ENCODE measurements around the gene NDUFA6.
"Not testable (repeated sequence)": the region's sequence is repeated elsewhere in the genome, so short reads cannot be mapped to it uniquely, and the experiment has no call there.

NDUFA6 gene

GRCh38 chr22:42072606-42073330 lies 17.8 kb downstream of the NDUFA6 start:
- DNase-seq (ENCODE audit: low read depth in 1 of 2, low spot score in 1 of 2): no peak

GRCh38 chr22:42071508-42071907 lies 19.1 kb downstream of the NDUFA6 start:
- DNase-seq (ENCODE audit: low read depth in 1 of 2, low spot score in 1 of 2): not testable (repeated sequence)

GRCh38 chr22:42070517-42071422 lies 19.8 kb downstream of the NDUFA6 start, which contains the start of gene NAGA:
Gene NAGA (minus strand): TSS chr22:42070812. CDS start chr22:42070297, 515 bp downstream.
- DNase-seq (ENCODE audit: low read depth in 1 of 2, low spot score in 1 of 2): peak; percentile 80 to 90

GRCh38 chr22:42069801-42070516 lies 20.6 kb downstream of the NDUFA6 start:
- DNase-seq (ENCODE audit: low read depth in 1 of 2, low spot score in 1 of 2): no peak

- DNase-seq (ENCODE audit: low read depth in 1 of 2, low spot score in 1 of 2): no peak
These were observed 22.3 kb downstream of the NDUFA6 start for GRCh38 chr22:42068291-42068690.

- no peak for DNase-seq (ENCODE audit: low read depth in 1 of 2, low spot score in 1 of 2)
These were observed 22.8 kb downstream of the NDUFA6 start for GRCh38 chr22:42067671-42068251.

- DNase-seq (ENCODE audit: low read depth in 1 of 2, low spot score in 1 of 2): no peak
These were observed 23.6 kb downstream of the NDUFA6 start for GRCh38 chr22:42066937-42067336.

- no peak for DNase-seq (ENCODE audit: low read depth in 1 of 2, low spot score in 1 of 2)
These were observed 24.3 kb downstream of the NDUFA6 start for GRCh38 chr22:42066126-42066761.

GRCh38 chr22:42065438-42066125 lies 25.0 kb downstream of the NDUFA6 start:
- no peak for DNase-seq (ENCODE audit: low read depth in 1 of 2, low spot score in 1 of 2)

GRCh38 chr22:42064629-42065028 lies 25.9 kb downstream of the NDUFA6 start:
- no peak for DNase-seq (ENCODE audit: low read depth in 1 of 2, low spot score in 1 of 2)

- DNase-seq (ENCODE audit: low read depth in 1 of 2, low spot score in 1 of 2): no peak
These were observed 27.9 kb downstream of the NDUFA6 start for GRCh38 chr22:42062506-42063170.

GRCh38 chr22:42061041-42061440 lies 29.5 kb downstream of the NDUFA6 start:
- DNase-seq (ENCODE audit: low read depth in 1 of 2, low spot score in 1 of 2): no peak

GRCh38 chr22:42060489-42060888 lies 30.1 kb downstream of the NDUFA6 start:
- no peak for DNase-seq (ENCODE audit: low read depth in 1 of 2, low spot score in 1 of 2)

GRCh38 chr22:42056757-42057511 lies 33.6 kb downstream of the NDUFA6 start:
- DNase-seq (ENCODE audit: low read depth in 1 of 2, low spot score in 1 of 2): no peak

- no peak for DNase-seq (ENCODE audit: low read depth in 1 of 2, low spot score in 1 of 2)
These were observed 37.8 kb downstream of the NDUFA6 start for GRCh38 chr22:42052765-42053164.

GRCh38 chr22:42050641-42051180 lies 39.9 kb downstream of the NDUFA6 start:
- no peak for DNase-seq (ENCODE audit: low read depth in 1 of 2, low spot score in 1 of 2)

- DNase-seq (ENCODE audit: low read depth in 1 of 2, low spot score in 1 of 2): no peak
These were observed 48.8 kb downstream of the NDUFA6 start for GRCh38 chr22:42041784-42042183.

- no peak for DNase-seq (ENCODE audit: low read depth in 1 of 2, low spot score in 1 of 2)
These were observed 51.3 kb downstream of the NDUFA6 start for GRCh38 chr22:42039271-42039670.
